A549 (cell line): ENCODE results near the gene SHMT2. TPM values are rescaled to one million over a fixed set of nuclear protein-coding genes. Genes with fewer than 3 reads are reported as not detected.

ENCODE experiments used
- ATAC-seq, 2 experiments: fragments of 200-7000 bp in 1 of 2; fragments of >200 bp in 1 of 2; cut with Nextera tagmentation in 1 of 2; cut with Tn5 transposase in 1 of 2; 3 replicates each; pipeline versions ENCODE4 v1.8.0 to v1.9.1; 2018 to 2020; ENCODE audit warnings: mild to moderate bottlenecking in 1 of 2, moderate library complexity in 1 of 2
- CTCF ChIA-PET: fragments of 300-600 bp; sonication (Branson Sonifier 250); formaldehyde crosslinking; extraction: SDS; loops from one replicate; lab custom pipeline; 2021; ENCODE audit warnings: antibody characterized with exemption, inconsistent platforms; lab: Yijun Ruan, JAX
- POLR2A ChIA-PET: fragments of 350-600 bp; formaldehyde crosslinking; extraction: SDS; loops from one replicate; lab custom pipeline; 2021; ENCODE audit warnings: antibody characterized with exemption, inconsistent platforms; lab: Yijun Ruan, JAX
- DNase-seq, 2 experiments: peaks; one replicate each; pipeline versions ENCODE4 v3.0.0 to v3.0.0-alpha.2; 2011 to 2016; ENCODE audit warnings: low read depth in 1 of 2, low spot score in 1 of 2
- FAIRE-seq: peaks from 2 replicates; lab custom pipeline; 2011; peaks lifted over from hg19 to GRCh38; lab: Jason Lieb, UNC
- H3K27ac ChIP-seq, 2 experiments: fragments of >200 bp; sonication (Bioruptor Twin); formaldehyde crosslinking; 3 replicates each; pipeline ENCODE4 v1.5.1; 2016 to 2017
- H3K4me1 ChIP-seq: fragments of >200 bp; sonication (Bioruptor Twin); formaldehyde crosslinking; 3 replicates; pipeline ENCODE4 v1.6.1; 2016
- H3K4me2 ChIP-seq: fragments of >200 bp; sonication (Bioruptor Twin); formaldehyde crosslinking; 3 replicates; pipeline ENCODE4 v1.6.1; 2016
- H3K4me3 ChIP-seq: fragments of >200 bp; sonication (Bioruptor Twin); formaldehyde crosslinking; 3 replicates; pipeline ENCODE4 v1.5.1; 2016
- H3K9me3 ChIP-seq: fragments of >200 bp; sonication (Bioruptor Twin); formaldehyde crosslinking; 3 replicates; pipeline ENCODE4 v1.6.1; 2016
- ATOH8 ChIP-seq: fragments of 250-450 bp; sonication (Bioruptor Pico); IDR thresholded peaks from 2 replicates; pipeline ENCODE4 v1.5.0; 2020; ENCODE audit warnings: low read depth, mild to moderate bottlenecking, moderate library complexity
- CBX2 ChIP-seq: fragments of 200-600 bp; sonication (generic); IDR thresholded peaks from 2 replicates; pipeline ENCODE4 v1.6.1; 2016; ENCODE audit warnings: low read depth, mild to moderate bottlenecking, borderline replicate concordance
- CBX8 ChIP-seq: fragments of 200-600 bp; sonication (generic); IDR thresholded peaks from 2 replicates; pipeline ENCODE4 v1.6.1; 2016
- EHMT2 ChIP-seq: fragments of 200-600 bp; sonication (generic); IDR thresholded peaks from 2 replicates; pipeline ENCODE4 v1.6.1; 2016; ENCODE audit warnings: antibody characterized with exemption, low read depth, mild to moderate bottlenecking, moderate library complexity
- ESRRA ChIP-seq: fragments of 150-350 bp; IDR thresholded peaks from 2 replicates; pipeline ENCODE4 v1.6.1; 2014; ENCODE audit warnings: mild to moderate bottlenecking, low read length, borderline replicate concordance
- FOSB ChIP-seq: fragments of 250-450 bp; sonication (Bioruptor Pico); IDR thresholded peaks from 2 replicates; pipeline ENCODE4 v1.5.0; 2020; ENCODE audit warnings: mild to moderate bottlenecking, moderate library complexity
- FOSL2 ChIP-seq, 2 experiments: fragments of 450-650 bp in 1 of 2; fragments of >200 bp in 1 of 2; sonication (Bioruptor Twin) in 1 of 2; formaldehyde crosslinking; IDR thresholded peaks; 2 replicates each; pipeline versions ENCODE4 v1.5.0 to v1.6.1; 2016 to 2020; ENCODE audit warnings: mild to moderate bottlenecking in 1 of 2, moderate library complexity in 1 of 2
- HEYL ChIP-seq: fragments of 250-450 bp; sonication (Bioruptor Pico); IDR thresholded peaks from 2 replicates; pipeline ENCODE4 v1.8.0; 2021; ENCODE audit warnings: mild to moderate bottlenecking, moderate library complexity
- HMGXB4 ChIP-seq: fragments of 250-450 bp; sonication (Bioruptor Pico); IDR thresholded peaks from 2 replicates; pipeline ENCODE4 v1.5.0; 2021; ENCODE audit warnings: mild to moderate bottlenecking, moderate library complexity, borderline replicate concordance
- HOXA7 ChIP-seq: fragments of 250-450 bp; sonication (Bioruptor Pico); IDR thresholded peaks from 2 replicates; pipeline ENCODE4 v1.5.0; 2020; ENCODE audit warnings: mild to moderate bottlenecking, moderate library complexity
- JUN ChIP-seq, 2 experiments: fragments of >200 bp; sonication (Bioruptor Twin); formaldehyde crosslinking; IDR thresholded peaks; 2 replicates in 1 of 2; 3 replicates in 1 of 2; pipeline ENCODE4 v1.6.1; 2016 to 2017
- KDM5A ChIP-seq: fragments of 200-600 bp; sonication (generic); IDR thresholded peaks from 2 replicates; pipeline ENCODE4 v1.6.1; 2016; ENCODE audit warnings: antibody characterized with exemption, mild to moderate bottlenecking
- MAZ ChIP-seq: fragments of 150-350 bp; IDR thresholded peaks from 2 replicates; pipeline ENCODE4 v1.6.1; 2014; ENCODE audit warnings: antibody characterized with exemption, low read depth, low read length, borderline replicate concordance
- NPAS2 ChIP-seq: fragments of 250-450 bp; sonication (Bioruptor Pico); IDR thresholded peaks from 2 replicates; pipeline ENCODE4 v1.8.0; 2022; ENCODE audit warnings: mild to moderate bottlenecking, moderate library complexity, borderline replicate concordance
- RAD21 ChIP-seq, 2 experiments: fragments of >200 bp in 1 of 2; sonication (Bioruptor Twin) in 1 of 2; formaldehyde crosslinking in 1 of 2; IDR thresholded peaks in 1 of 2; conservative IDR thresholded peaks in 1 of 2; 2 replicates in 1 of 2; 3 replicates in 1 of 2; pipeline ENCODE4 v1.6.1; 2012 to 2018; ENCODE audit warnings: inconsistent platforms in 1 of 2
- RFX5 ChIP-seq: fragments of 450-650 bp; IDR thresholded peaks from 2 replicates; pipeline ENCODE4 v1.7.1; 2014; ENCODE audit warnings: antibody characterized with exemption, mild to moderate bottlenecking, moderate library complexity
- RNF2 ChIP-seq: fragments of 200-600 bp; sonication (generic); IDR thresholded peaks from 2 replicates; pipeline ENCODE4 v1.6.1; 2016; ENCODE audit warnings: low read depth, mild to moderate bottlenecking, antibody characterized with exemption, moderate library complexity, borderline replicate concordance
- SMC3 ChIP-seq: fragments of >200 bp; sonication (Bioruptor Twin); formaldehyde crosslinking; IDR thresholded peaks from 3 replicates; pipeline ENCODE4 v1.6.1; 2018; ENCODE audit warnings: inconsistent platforms
- SREBF2 ChIP-seq: fragments of 450-650 bp; IDR thresholded peaks from 2 replicates; pipeline ENCODE4 v1.6.1; 2014; ENCODE audit warnings: mild to moderate bottlenecking, moderate library complexity
- ZC3H11A ChIP-seq: fragments of 450-650 bp; IDR thresholded peaks from 2 replicates; pipeline ENCODE4 v1.6.1; 2014; ENCODE audit warnings: antibody characterized with exemption, mild to moderate bottlenecking
- ZFP36 ChIP-seq: fragments of 450-650 bp; IDR thresholded peaks from 2 replicates; pipeline ENCODE4 v1.6.1; 2014; ENCODE audit warnings: borderline replicate concordance; ENCODE audit not compliant: partially characterized antibody
- ZNF302 ChIP-seq: fragments of 250-450 bp; sonication (Bioruptor Pico); IDR thresholded peaks from 2 replicates; pipeline ENCODE4 v1.9.0; 2021; ENCODE audit warnings: inconsistent platforms, mild to moderate bottlenecking, moderate library complexity
- WGBS: methylation state at CpG from one replicate; pipeline ENCODE4 v1.1.6; 2017; ENCODE audit errors: missing lambda C conversion rate; 5-methylcytosine and 5-hydroxymethylcytosine counted together
- polyA plus RNA-seq, 4 experiments: library from polyadenylated mRNA; depleted of rRNA in 3 of 4; stranded (reverse); fragments of >200 nt; fragmentation: RNase III in 1 of 4; extraction: RNeasy Plus Mini Kit Qiagen cat#74134 plus additional on column Dnase treatment in 1 of 4; gene quantifications; 2 replicates in 3 of 4; 3 replicates in 1 of 4; pipeline ENCODE4 v1.2.3, GENCODE V29; 2011 to 2017
- TF ChIP-seq, protein P1 (sequence below): IDR thresholded peaks from 2 replicates; pipeline ENCODE4 v1.6.1; 2012
- TF ChIP-seq, protein P2 (sequence below): IDR thresholded peaks from 2 replicates; pipeline ENCODE4 v1.6.1; 2012; ENCODE audit warnings: low read depth, borderline replicate concordance
- TF ChIP-seq, protein P3 (sequence below): IDR thresholded peaks from 2 replicates; pipeline ENCODE4 v1.6.1; 2012
- TF ChIP-seq, protein P4 (sequence below): fragments of 200-600 bp; sonication (generic); IDR thresholded peaks from 2 replicates; pipeline ENCODE4 v1.6.1; 2016; ENCODE audit warnings: antibody characterized with exemption, mild to moderate bottlenecking, moderate library complexity

SHMT2 gene
- polyA plus RNA-seq, 2 of the 4 experiments (the other 2 are of a cell fraction) = 113 to 156 TPM

DNA sequence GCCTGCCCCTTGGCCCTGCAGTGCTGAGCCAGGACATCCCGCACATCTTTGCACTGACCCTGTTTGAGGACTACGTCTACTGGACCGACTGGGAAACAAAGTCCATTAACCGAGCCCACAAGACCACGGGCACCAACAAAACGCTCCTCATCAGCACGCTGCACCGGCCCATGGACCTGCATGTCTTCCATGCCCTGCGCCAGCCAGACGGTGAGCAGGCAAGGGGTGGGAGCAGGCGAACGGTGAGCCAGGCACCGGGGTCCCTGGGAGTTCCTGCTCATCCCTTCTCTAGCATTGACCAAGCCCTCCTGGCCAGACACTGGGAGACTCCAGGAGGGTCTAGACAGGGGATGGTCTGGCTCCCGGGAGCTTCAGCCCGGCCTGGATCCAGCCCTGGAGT lies 30.3 kb upstream of the SHMT2 start (continued):
- TF ChIP-seq HMGXB4 (CRISPR knock-in tag) = no peak
- TF ChIP-seq, protein P1, sequence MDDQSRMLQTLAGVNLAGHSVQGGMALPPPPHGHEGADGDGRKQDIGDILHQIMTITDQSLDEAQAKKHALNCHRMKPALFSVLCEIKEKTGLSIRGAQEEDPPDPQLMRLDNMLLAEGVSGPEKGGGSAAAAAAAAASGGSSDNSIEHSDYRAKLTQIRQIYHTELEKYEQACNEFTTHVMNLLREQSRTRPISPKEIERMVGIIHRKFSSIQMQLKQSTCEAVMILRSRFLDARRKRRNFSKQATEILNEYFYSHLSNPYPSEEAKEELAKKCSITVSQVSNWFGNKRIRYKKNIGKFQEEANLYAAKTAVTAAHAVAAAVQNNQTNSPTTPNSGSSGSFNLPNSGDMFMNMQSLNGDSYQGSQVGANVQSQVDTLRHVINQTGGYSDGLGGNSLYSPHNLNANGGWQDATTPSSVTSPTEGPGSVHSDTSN = no peak
- TF ChIP-seq ZC3H11A = no peak
- TF ChIP-seq, all 56 proteins: peak for 0

- ChIA-PET POLR2A (no interaction called here), CTCF (interaction anchor here (0.9 to 2.8 kb wide), 2 partner anchors 13 to 72 kb away, joined by 4 to 17 read pairs; partner anchors contain the start of gene LRP1)
- Histone ChIP-seq H3K4me2 (no peak overlapping the region), H3K9me3 (no peaks in the 10 kb centered on the region), H3K4me1 (no peaks in the 10 kb centered on the region), H3K27ac (no peak overlapping the region), H3K4me3 (no peak overlapping the region)
- ATAC-seq (no peak), DNase-seq (no peak), FAIRE-seq (no peak)
- WGBS = 84% methylated on average over 8 of the region's 15 CpGs
- TF ChIP-seq KDM5A (no peak), NPAS2 (CRISPR knock-in tag) (no peak), CBX2 (no peak), RNF2 (no peak), JUN (IDR thresholded peaks at IDR 0.05) (no peak), RAD21 (conservative IDR thresholded peaks at IDR 0.05 in 1 of 2, IDR thresholded peaks at IDR 0.05 in 1 of 2) (no peak), ESRRA (no peak), MAZ (no peak), HEYL (CRISPR knock-in tag) (no peak), ATOH8 (CRISPR knock-in tag) (no peak), SMC3 (no peak)
- TF ChIP-seq, protein P2, sequence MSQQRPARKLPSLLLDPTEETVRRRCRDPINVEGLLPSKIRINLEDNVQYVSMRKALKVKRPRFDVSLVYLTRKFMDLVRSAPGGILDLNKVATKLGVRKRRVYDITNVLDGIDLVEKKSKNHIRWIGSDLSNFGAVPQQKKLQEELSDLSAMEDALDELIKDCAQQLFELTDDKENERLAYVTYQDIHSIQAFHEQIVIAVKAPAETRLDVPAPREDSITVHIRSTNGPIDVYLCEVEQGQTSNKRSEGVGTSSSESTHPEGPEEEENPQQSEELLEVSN = no peak
Observed at GRCh38 chr12:57200497-57200896, 29.0 kb upstream of the SHMT2 start.

DNA sequence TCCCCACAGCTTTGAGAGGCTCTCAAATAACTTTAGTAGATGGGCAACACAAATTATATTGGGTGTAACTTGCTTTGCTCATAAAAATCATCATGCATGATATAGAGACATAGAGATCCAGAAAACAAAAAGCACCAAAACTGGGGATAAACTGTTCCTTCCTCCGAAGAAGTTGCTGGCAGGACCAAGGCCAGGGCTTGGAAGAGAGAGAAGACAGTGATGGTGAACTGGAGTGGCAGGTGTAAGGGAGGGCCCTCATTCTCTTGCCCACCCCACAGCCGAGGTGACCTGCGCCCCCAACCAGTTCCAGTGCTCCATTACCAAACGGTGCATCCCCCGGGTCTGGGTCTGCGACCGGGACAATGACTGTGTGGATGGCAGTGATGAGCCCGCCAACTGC lies 28.3 kb upstream of the SHMT2 start:
- CTCF ChIA-PET = interaction anchor here (0.9 to 2.8 kb wide), 3 partner anchors 12 to 72 kb away, joined by 4 to 17 read pairs (median 4); partner anchors contain the start of gene LRP1
- DNase-seq (no peak), ATAC-seq (no peak), FAIRE-seq (no peak)
- POLR2A ChIA-PET = no interaction called here
- H3K4me3 ChIP-seq = no peak overlapping the region
- H3K9me3 ChIP-seq = no peaks in the 10 kb centered on the region
- WGBS = 77% methylated on average over 8 of the region's 8 CpGs
- H3K27ac ChIP-seq = no peak overlapping the region
- no peaks in the 10 kb centered on the region for H3K4me1 ChIP-seq
- H3K4me2 ChIP-seq = no peak overlapping the region
- TF ChIP-seq FOSB = no peak
- no peak for TF ChIP-seq HOXA7
- no peak for TF ChIP-seq EHMT2
- TF ChIP-seq, protein P3, sequence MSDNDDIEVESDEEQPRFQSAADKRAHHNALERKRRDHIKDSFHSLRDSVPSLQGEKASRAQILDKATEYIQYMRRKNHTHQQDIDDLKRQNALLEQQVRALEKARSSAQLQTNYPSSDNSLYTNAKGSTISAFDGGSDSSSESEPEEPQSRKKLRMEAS = no peak
- no peak for TF ChIP-seq SREBF2
- TF ChIP-seq RFX5 = no peak
- no peak for TF ChIP-seq CBX8
- no peak for TF ChIP-seq JUN (IDR thresholded peaks at IDR 0.05)
- TF ChIP-seq, protein P4, sequence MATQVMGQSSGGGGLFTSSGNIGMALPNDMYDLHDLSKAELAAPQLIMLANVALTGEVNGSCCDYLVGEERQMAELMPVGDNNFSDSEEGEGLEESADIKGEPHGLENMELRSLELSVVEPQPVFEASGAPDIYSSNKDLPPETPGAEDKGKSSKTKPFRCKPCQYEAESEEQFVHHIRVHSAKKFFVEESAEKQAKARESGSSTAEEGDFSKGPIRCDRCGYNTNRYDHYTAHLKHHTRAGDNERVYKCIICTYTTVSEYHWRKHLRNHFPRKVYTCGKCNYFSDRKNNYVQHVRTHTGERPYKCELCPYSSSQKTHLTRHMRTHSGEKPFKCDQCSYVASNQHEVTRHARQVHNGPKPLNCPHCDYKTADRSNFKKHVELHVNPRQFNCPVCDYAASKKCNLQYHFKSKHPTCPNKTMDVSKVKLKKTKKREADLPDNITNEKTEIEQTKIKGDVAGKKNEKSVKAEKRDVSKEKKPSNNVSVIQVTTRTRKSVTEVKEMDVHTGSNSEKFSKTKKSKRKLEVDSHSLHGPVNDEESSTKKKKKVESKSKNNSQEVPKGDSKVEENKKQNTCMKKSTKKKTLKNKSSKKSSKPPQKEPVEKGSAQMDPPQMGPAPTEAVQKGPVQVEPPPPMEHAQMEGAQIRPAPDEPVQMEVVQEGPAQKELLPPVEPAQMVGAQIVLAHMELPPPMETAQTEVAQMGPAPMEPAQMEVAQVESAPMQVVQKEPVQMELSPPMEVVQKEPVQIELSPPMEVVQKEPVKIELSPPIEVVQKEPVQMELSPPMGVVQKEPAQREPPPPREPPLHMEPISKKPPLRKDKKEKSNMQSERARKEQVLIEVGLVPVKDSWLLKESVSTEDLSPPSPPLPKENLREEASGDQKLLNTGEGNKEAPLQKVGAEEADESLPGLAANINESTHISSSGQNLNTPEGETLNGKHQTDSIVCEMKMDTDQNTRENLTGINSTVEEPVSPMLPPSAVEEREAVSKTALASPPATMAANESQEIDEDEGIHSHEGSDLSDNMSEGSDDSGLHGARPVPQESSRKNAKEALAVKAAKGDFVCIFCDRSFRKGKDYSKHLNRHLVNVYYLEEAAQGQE = no peak
- TF ChIP-seq FOSL2 (IDR thresholded peaks at IDR 0.05) = no peak
- TF ChIP-seq FOSL2 (CRISPR knock-in tag; IDR thresholded peaks at IDR 0.05) = no peak
- TF ChIP-seq ESRRA = no peak
- no peak for TF ChIP-seq ZNF302 (CRISPR knock-in tag)
- TF ChIP-seq ZFP36 = no peak
- TF ChIP-seq RNF2 = no peak
- no peak for TF ChIP-seq ATOH8 (CRISPR knock-in tag)
